Thoracic aorta (tissue), 2 donors: ENCODE measurements around the gene CRYBA4. TPM values are rescaled to one million over a fixed set of nuclear protein-coding genes. Genes with fewer than 3 reads are reported as not detected.

Experiments used
- total RNA-seq, 2 donors: library from RNA; depleted of rRNA; stranded (reverse); fragments of >200 nt; gene quantifications; one replicate each; pipeline versions ENCODE4 v1.1.0 to v1.2.3, GENCODE V29; 2016

The CRYBA4 gene
- total RNA-seq, 2 donors from 2014 or later: not detected

Other genes with a start within 250 kb of the CRYBA4 start
- gene ASPHD2, start 192.7 kb upstream of the CRYBA4 start, total RNA-seq: 1 to 10 TPM; 1.6 to 2.6 TPM
- 10 to 100 TPM; 26.5 to 27.8 TPM for gene HPS4, start 138.2 kb upstream of the CRYBA4 start, total RNA-seq
- 10 to 100 TPM in 1 of 2 donors, 1 to 10 TPM in 1; 8.3 to 31.3 TPM for gene SRRD, start 138.1 kb upstream of the CRYBA4 start, total RNA-seq
- gene TFIP11, start 109.5 kb upstream of the CRYBA4 start, total RNA-seq: 10 to 100 TPM; 21.7 to 60.6 TPM
- 10 to 100 TPM; 37.7 to 82.3 TPM for gene TPST2, start 31.8 kb upstream of the CRYBA4 start, total RNA-seq
- gene CRYBB1, start 3.9 kb upstream of the CRYBA4 start, total RNA-seq: 1 to 10 TPM in 1 of 2 donors, under 1 TPM in 1; 0.71 to 2.6 TPM
- gene MIAT, start 35.6 kb downstream of the CRYBA4 start, total RNA-seq: 1 to 10 TPM in 1 of 2 donors, under 1 TPM in 1; 0.81 to 3.6 TPM